Parathyroid adenoma (tissue), 2 donors: ENCODE results near the gene STX18.

ENCODE experiments used
- H2AFZ ChIP-seq: fragments of 300-600 bp; sonication (generic); one replicate; pipeline ENCODE4 v1.7.0; 2017; ENCODE audit warnings: antibody characterized with exemption, mild to moderate bottlenecking
- H3K27ac ChIP-seq: fragments of 300-600 bp; sonication (generic); one replicate; pipeline ENCODE4 v1.7.0; 2017
- H3K27me3 ChIP-seq: fragments of 300-600 bp; sonication (generic); one replicate; pipeline ENCODE4 v1.7.0; 2017; ENCODE audit warnings: low read length; ENCODE audit not compliant: control insufficient read depth, insufficient read depth
- H3K36me3 ChIP-seq: fragments of 300-600 bp; sonication (generic); one replicate; pipeline ENCODE4 v1.7.0; 2017; ENCODE audit warnings: low read length; ENCODE audit not compliant: control insufficient read depth, insufficient read depth
- H3K4me1 ChIP-seq: fragments of 300-600 bp; sonication (generic); one replicate; pipeline ENCODE4 v1.7.0; 2017; ENCODE audit warnings: control low read depth
- H3K4me2 ChIP-seq: fragments of 300-600 bp; sonication (generic); one replicate; pipeline ENCODE4 v1.7.0; 2017; ENCODE audit warnings: low read length
- H3K4me3 ChIP-seq: fragments of 300-600 bp; sonication (generic); one replicate; pipeline ENCODE4 v1.7.0; 2017; ENCODE audit warnings: low read depth, low read length
- H3K79me2 ChIP-seq: fragments of 300-600 bp; sonication (generic); one replicate; pipeline ENCODE4 v1.7.0; 2017; ENCODE audit warnings: control low read depth
- H3K9ac ChIP-seq: fragments of 300-600 bp; sonication (generic); one replicate; pipeline ENCODE4 v1.7.0; 2017; ENCODE audit warnings: mild to moderate bottlenecking
- H3K9me3 ChIP-seq: fragments of 300-600 bp; sonication (generic); one replicate; pipeline ENCODE4 v1.7.0; 2017; ENCODE audit warnings: low read length; ENCODE audit not compliant: control insufficient read depth
- TF ChIP-seq, protein P1 (sequence below): fragments of 300-600 bp; sonication (generic); IDR thresholded peaks from one replicate; pipeline ENCODE4 v1.7.0; 2017; ENCODE audit warnings: antibody characterized with exemption, mild to moderate bottlenecking
- donor health status: primary hyperparathyroidism.

STX18 gene

DNA sequence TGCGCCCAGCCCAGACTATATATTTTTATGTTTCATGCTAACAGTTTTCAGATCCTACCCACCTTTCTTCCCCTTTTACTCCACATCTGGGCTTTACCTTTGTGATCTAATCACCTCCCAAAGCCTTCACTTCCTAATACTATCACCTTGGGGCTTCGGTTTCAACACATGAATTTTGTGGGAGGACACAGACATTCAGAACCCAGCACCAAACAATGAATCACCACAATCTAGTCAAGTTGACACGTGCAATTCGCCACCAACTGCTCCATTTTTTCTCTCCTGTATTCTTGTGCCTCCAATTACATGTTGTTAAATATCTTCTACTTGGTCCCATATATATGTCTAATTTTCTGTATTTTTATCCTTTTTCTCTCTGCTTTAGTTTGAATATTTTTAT lies 41.8 kb upstream of the STX18 start:
- no peak overlapping the region for H3K9ac ChIP-seq
- H3K4me2 ChIP-seq: no peak overlapping the region
- TF ChIP-seq, protein P1, sequence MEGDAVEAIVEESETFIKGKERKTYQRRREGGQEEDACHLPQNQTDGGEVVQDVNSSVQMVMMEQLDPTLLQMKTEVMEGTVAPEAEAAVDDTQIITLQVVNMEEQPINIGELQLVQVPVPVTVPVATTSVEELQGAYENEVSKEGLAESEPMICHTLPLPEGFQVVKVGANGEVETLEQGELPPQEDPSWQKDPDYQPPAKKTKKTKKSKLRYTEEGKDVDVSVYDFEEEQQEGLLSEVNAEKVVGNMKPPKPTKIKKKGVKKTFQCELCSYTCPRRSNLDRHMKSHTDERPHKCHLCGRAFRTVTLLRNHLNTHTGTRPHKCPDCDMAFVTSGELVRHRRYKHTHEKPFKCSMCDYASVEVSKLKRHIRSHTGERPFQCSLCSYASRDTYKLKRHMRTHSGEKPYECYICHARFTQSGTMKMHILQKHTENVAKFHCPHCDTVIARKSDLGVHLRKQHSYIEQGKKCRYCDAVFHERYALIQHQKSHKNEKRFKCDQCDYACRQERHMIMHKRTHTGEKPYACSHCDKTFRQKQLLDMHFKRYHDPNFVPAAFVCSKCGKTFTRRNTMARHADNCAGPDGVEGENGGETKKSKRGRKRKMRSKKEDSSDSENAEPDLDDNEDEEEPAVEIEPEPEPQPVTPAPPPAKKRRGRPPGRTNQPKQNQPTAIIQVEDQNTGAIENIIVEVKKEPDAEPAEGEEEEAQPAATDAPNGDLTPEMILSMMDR: no peak
- H3K9me3 ChIP-seq: no peaks in the 10 kb centered on the region
- no peak overlapping the region for H2AFZ ChIP-seq
- H3K4me1 ChIP-seq: no peaks in the 10 kb centered on the region
- H3K27me3 ChIP-seq: no peaks in the 10 kb centered on the region
- no peak overlapping the region for H3K27ac ChIP-seq
- H3K36me3 ChIP-seq: no peaks in the 10 kb centered on the region
- no peaks in the 10 kb centered on the region for H3K79me2 ChIP-seq
- no peak overlapping the region for H3K4me3 ChIP-seq

DNA sequence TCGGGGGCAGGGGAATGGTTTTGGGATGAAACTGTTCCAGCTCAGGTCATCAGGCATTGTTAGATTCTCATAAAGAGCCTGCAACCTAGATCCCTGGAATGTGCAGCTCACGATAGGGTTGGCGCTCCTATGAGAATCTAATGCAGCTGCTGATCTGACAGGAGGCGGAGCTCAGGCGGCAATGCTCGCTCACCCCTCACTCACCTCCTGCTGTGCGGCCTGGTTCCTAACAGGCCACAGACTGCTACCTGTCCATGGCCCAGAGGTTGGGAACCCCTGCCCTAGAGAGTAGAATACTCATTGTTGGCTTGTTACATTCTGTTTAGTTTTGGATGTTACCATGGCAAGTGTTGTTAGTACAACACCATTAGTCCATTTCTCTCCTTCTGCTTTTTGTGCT lies 40.8 kb upstream of the STX18 start:
- no peak overlapping the region for H3K27ac ChIP-seq
- no peak overlapping the region for H3K4me2 ChIP-seq
- H3K4me3 ChIP-seq: no peak overlapping the region
- no peaks in the 10 kb centered on the region for H3K79me2 ChIP-seq
- H3K9me3 ChIP-seq: no peaks in the 10 kb centered on the region
- H3K36me3 ChIP-seq: no peaks in the 10 kb centered on the region
- H3K27me3 ChIP-seq: no peaks in the 10 kb centered on the region
- H3K4me1 ChIP-seq: no peaks in the 10 kb centered on the region
- H2AFZ ChIP-seq: no peak overlapping the region
- TF ChIP-seq, protein P1: no peak
- no peak overlapping the region for H3K9ac ChIP-seq

DNA sequence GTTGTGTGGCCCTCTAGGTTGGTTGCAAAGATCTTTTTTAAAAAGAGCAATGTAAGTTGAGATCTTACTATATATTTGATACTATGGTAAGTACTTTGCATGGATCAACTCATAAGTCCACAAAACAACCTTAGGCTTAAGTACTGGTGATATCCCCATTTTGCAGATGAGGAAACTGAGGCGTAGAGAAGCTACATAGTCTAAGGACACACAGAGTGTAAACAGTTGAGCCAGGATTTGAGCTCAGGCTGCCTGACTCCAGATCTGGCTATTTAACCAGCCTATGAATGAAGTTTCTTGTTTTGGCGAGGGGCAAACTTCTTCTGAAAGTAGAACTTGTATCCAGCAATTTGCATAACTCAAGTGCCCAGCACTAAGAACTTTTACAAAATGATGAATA lies 38.6 kb upstream of the STX18 start:
- no peak overlapping the region for H3K4me3 ChIP-seq
- no peaks in the 10 kb centered on the region for H3K79me2 ChIP-seq
- H2AFZ ChIP-seq: no peak overlapping the region
- no peak overlapping the region for H3K27ac ChIP-seq
- H3K27me3 ChIP-seq: no peaks in the 10 kb centered on the region
- no peaks in the 10 kb centered on the region for H3K36me3 ChIP-seq
- no peak overlapping the region for H3K4me2 ChIP-seq
- H3K9me3 ChIP-seq: no peaks in the 10 kb centered on the region
- H3K4me1 ChIP-seq: no peaks in the 10 kb centered on the region
- H3K9ac ChIP-seq: no peak overlapping the region
- TF ChIP-seq, protein P1: no peak

DNA sequence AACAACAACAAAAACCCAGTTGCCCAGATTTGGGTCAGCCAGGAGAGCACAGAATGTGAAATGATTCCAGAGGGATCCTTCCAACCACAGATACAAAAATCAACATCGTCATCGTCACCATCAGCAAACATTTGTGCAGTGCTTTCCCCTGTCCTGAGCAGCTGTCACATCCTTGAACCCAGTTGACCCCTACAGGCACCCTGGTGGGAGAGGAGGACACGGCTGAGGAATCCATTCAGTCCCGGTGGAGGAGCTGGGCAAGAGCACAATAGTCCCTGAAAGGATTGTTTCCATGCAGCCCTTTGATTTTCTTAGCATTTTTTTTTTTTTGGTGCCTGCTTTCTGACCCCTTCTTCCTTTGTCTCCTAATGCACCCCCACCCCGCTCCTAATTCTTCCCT lies 37.1 kb upstream of the STX18 start:
- Histone ChIP-seq H3K27ac (no peak overlapping the region), H3K4me2 (no peak overlapping the region), H3K79me2 (no peaks in the 10 kb centered on the region), H3K27me3 (no peaks in the 10 kb centered on the region), H3K4me1 (no peaks in the 10 kb centered on the region), H2AFZ (no peak overlapping the region), H3K36me3 (no peaks in the 10 kb centered on the region), H3K4me3 (no peak overlapping the region), H3K9ac (no peak overlapping the region), H3K9me3 (no peaks in the 10 kb centered on the region)
- TF ChIP-seq, protein P1: no peak

DNA sequence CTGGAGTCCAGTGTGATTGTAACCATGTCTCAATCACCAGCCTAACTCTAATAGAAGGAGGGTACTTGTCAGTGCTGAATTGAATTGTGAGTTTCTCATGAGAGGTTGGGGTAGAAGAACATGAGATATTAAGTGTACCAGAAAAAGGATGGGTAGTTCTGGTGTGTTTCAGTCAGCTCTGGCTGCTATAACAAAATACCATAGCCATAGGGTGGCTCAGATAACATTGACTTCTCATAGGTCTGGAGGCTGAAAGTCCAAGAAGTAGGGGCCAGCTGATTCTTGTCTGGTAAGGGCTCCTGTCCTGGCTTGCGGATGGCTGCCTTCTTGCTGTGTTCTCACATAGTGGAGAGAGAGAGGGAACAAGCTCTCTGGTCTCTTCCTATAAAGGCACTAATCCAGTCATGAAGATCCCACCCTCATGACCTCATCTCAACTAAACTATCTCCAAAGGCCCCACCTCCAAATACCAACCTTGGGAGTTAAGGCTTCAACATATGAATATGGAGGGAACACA lies 35.6 kb upstream of the STX18 start:
- Histone ChIP-seq H3K36me3 (no peaks in the 10 kb centered on the region), H3K79me2 (no peaks in the 10 kb centered on the region), H3K9me3 (no peaks in the 10 kb centered on the region), H3K9ac (no peak overlapping the region), H2AFZ (no peak overlapping the region), H3K4me3 (no peak overlapping the region), H3K27ac (no peak overlapping the region), H3K4me2 (no peak overlapping the region), H3K27me3 (no peaks in the 10 kb centered on the region), H3K4me1 (no peaks in the 10 kb centered on the region)
- TF ChIP-seq, protein P1: no peak
